ENCODE measurements around the gene WWC2. TPM values are rescaled to one million over a fixed set of nuclear protein-coding genes. Genes with fewer than 3 reads are reported as not detected.

Gene WWC2
- total RNA-seq, 4 donors from 2014 or later = 26.9 to 45.9 (median 41.4) TPM

- Histone ChIP-seq H3K9me3 (no peaks in the 10 kb centered on the region), H3K4me1 (no peaks in the 10 kb centered on the region), H3K27ac (no peak overlapping the region), H3K36me3 (no peaks in the 10 kb centered on the region), H3K4me3 (no peak overlapping the region), H3K27me3 (no peaks in the 10 kb centered on the region)
- intact Hi-C loops (cut with DNase I; ENCODE audit: low total_unique reads) = no loop called here
- no peak for TF ChIP-seq POLR2A (IDR thresholded peaks at IDR 0.05)
- peak; percentile 22 to 37 for DNase-seq
Observed at GRCh38 chr4:183182873-183183725, 84.0 kb downstream of the WWC2 start.

- TF ChIP-seq CTCF (IDR thresholded peaks at IDR 0.05) (no peak), POLR2A (IDR thresholded peaks at IDR 0.05) (no peak)
- H3K27me3 ChIP-seq = no peaks in the 10 kb centered on the region
- H3K36me3 ChIP-seq = no peaks in the 10 kb centered on the region
- no peaks in the 10 kb centered on the region for H3K4me1 ChIP-seq
- no peak overlapping the region for H3K4me3 ChIP-seq
- no peak for DNase-seq
- H3K9me3 ChIP-seq = no peaks in the 10 kb centered on the region
- H3K27ac ChIP-seq = no peak overlapping the region
- intact Hi-C loops (cut with DNase I; ENCODE audit: low total_unique reads) = no loop called here
Observed at GRCh38 chr4:183183906-183184535, 85.0 kb downstream of the WWC2 start.

GRCh38 chr4:183185018-183185417 is 86.0 kb downstream of the WWC2 start:
- no peak for TF ChIP-seq POLR2A (IDR thresholded peaks at IDR 0.05)
- no peak for TF ChIP-seq CTCF (IDR thresholded peaks at IDR 0.05)
- Histone ChIP-seq H3K4me3 (no peak overlapping the region), H3K4me1 (no peaks in the 10 kb centered on the region), H3K27me3 (no peaks in the 10 kb centered on the region), H3K9me3 (no peaks in the 10 kb centered on the region), H3K27ac (no peak overlapping the region), H3K36me3 (no peaks in the 10 kb centered on the region)
- intact Hi-C loops (cut with DNase I; ENCODE audit: low total_unique reads) = no loop called here
- DNase-seq = no peak

- DNase-seq = no peak
Observed at GRCh38 chr4:183185559-183185958, 86.5 kb downstream of the WWC2 start.

GRCh38 chr4:183186813-183187212 is 87.8 kb downstream of the WWC2 start:
- TF ChIP-seq CTCF (IDR thresholded peaks at IDR 0.05) = no peak
- no peak for TF ChIP-seq POLR2A (IDR thresholded peaks at IDR 0.05)
- Histone ChIP-seq H3K4me1 (no peaks in the 10 kb centered on the region), H3K27me3 (no peaks in the 10 kb centered on the region), H3K4me3 (no peak overlapping the region), H3K36me3 (no peaks in the 10 kb centered on the region), H3K27ac (no peak overlapping the region), H3K9me3 (no peaks in the 10 kb centered on the region)
- no peak for DNase-seq
- intact Hi-C loops (cut with DNase I; ENCODE audit: low total_unique reads) = no loop called here

More at GRCh38 chr4:183185559-183185958, 86.5 kb downstream of the WWC2 start:
- TF ChIP-seq CTCF (IDR thresholded peaks at IDR 0.05) (no peak), POLR2A (IDR thresholded peaks at IDR 0.05) (no peak)
- Histone ChIP-seq H3K4me3 (no peak overlapping the region), H3K4me1 (no peaks in the 10 kb centered on the region), H3K9me3 (no peaks in the 10 kb centered on the region), H3K27ac (no peak overlapping the region), H3K27me3 (no peaks in the 10 kb centered on the region), H3K36me3 (no peaks in the 10 kb centered on the region)
- intact Hi-C loops (cut with DNase I; ENCODE audit: low total_unique reads) = no loop called here

Data from uterus (tissue), 4 donors.